Measurements from ENCODE around the gene NYAP2. TPM values are rescaled to one million over a fixed set of nuclear protein-coding genes. Genes with fewer than 3 reads are reported as not detected.

The NYAP2 gene
- total RNA-seq, 1 experiment from 2014 or later, result not detected

- Mint-ChIP-seq H3K9me3 (peaks cover 3% of the 10 kb centered on the region; the same call in 1 of the 2 replicates), H3K27ac (no peak overlapping the region)
Observed at GRCh38 chr2:225532096-225532495, 132.6 kb downstream of the NYAP2 start.

GRCh38 chr2:225534037-225534436 lies 134.5 kb downstream of the NYAP2 start:
- DNase-seq (ENCODE audit: low spot score), result no peak
- H3K9me3 Mint-ChIP-seq, result peaks cover 12% of the 10 kb centered on the region
- no peaks in the 10 kb centered on the region for H3K4me1 Mint-ChIP-seq
- H3K36me3 Mint-ChIP-seq, result 0 out of 2 replicates have a peak, but pooled peaks cover 3% of the 10 kb centered on the region
- CTCF ChIA-PET, result no interaction called here
- no peak for ATAC-seq
- POLR2A ChIA-PET, result no interaction called here
- TF ChIP-seq, protein P1, sequence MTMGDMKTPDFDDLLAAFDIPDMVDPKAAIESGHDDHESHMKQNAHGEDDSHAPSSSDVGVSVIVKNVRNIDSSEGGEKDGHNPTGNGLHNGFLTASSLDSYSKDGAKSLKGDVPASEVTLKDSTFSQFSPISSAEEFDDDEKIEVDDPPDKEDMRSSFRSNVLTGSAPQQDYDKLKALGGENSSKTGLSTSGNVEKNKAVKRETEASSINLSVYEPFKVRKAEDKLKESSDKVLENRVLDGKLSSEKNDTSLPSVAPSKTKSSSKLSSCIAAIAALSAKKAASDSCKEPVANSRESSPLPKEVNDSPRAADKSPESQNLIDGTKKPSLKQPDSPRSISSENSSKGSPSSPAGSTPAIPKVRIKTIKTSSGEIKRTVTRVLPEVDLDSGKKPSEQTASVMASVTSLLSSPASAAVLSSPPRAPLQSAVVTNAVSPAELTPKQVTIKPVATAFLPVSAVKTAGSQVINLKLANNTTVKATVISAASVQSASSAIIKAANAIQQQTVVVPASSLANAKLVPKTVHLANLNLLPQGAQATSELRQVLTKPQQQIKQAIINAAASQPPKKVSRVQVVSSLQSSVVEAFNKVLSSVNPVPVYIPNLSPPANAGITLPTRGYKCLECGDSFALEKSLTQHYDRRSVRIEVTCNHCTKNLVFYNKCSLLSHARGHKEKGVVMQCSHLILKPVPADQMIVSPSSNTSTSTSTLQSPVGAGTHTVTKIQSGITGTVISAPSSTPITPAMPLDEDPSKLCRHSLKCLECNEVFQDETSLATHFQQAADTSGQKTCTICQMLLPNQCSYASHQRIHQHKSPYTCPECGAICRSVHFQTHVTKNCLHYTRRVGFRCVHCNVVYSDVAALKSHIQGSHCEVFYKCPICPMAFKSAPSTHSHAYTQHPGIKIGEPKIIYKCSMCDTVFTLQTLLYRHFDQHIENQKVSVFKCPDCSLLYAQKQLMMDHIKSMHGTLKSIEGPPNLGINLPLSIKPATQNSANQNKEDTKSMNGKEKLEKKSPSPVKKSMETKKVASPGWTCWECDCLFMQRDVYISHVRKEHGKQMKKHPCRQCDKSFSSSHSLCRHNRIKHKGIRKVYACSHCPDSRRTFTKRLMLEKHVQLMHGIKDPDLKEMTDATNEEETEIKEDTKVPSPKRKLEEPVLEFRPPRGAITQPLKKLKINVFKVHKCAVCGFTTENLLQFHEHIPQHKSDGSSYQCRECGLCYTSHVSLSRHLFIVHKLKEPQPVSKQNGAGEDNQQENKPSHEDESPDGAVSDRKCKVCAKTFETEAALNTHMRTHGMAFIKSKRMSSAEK (CRISPR knock-in tag; IDR thresholded peaks at IDR 0.05; ENCODE audit: borderline replicate concordance), result no peak
- TF ChIP-seq PRDM15 (CRISPR knock-in tag; IDR thresholded peaks at IDR 0.05), result no peak
- no peak for TF ChIP-seq NFE2L1 (CRISPR knock-in tag; IDR thresholded peaks at IDR 0.05)
- no peak for TF ChIP-seq JAZF1 (CRISPR knock-in tag; IDR thresholded peaks at IDR 0.05)
- no peak for TF ChIP-seq ESRRA (CRISPR knock-in tag; IDR thresholded peaks at IDR 0.05; ENCODE audit: borderline replicate concordance)
- TF ChIP-seq ZBTB43 (CRISPR knock-in tag; IDR thresholded peaks at IDR 0.05), result no peak
- TF ChIP-seq, protein P2, sequence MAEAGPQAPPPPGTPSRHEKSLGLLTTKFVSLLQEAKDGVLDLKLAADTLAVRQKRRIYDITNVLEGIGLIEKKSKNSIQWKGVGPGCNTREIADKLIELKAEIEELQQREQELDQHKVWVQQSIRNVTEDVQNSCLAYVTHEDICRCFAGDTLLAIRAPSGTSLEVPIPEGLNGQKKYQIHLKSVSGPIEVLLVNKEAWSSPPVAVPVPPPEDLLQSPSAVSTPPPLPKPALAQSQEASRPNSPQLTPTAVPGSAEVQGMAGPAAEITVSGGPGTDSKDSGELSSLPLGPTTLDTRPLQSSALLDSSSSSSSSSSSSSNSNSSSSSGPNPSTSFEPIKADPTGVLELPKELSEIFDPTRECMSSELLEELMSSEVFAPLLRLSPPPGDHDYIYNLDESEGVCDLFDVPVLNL (CRISPR knock-in tag; IDR thresholded peaks at IDR 0.05; ENCODE audit: borderline replicate concordance, low read depth), result no peak
- no peak for TF ChIP-seq MYBL2 (CRISPR knock-in tag; IDR thresholded peaks at IDR 0.05)
- no peak overlapping the region for H3K27ac Mint-ChIP-seq
- no peaks in the 10 kb centered on the region for H3K27me3 Mint-ChIP-seq (ENCODE audit: low read depth)
- no peak overlapping the region for H3K4me3 Mint-ChIP-seq

More at GRCh38 chr2:225532096-225532495, 132.6 kb downstream of the NYAP2 start:
- ChIA-PET CTCF (no interaction called here), POLR2A (no interaction called here)
- H3K27me3 Mint-ChIP-seq (ENCODE audit: low read depth), result no peaks in the 10 kb centered on the region
- no peak for ATAC-seq
- DNase-seq (ENCODE audit: low spot score), result no peak
- no peak overlapping the region for H3K4me3 Mint-ChIP-seq
- no peaks in the 10 kb centered on the region for H3K4me1 Mint-ChIP-seq
- TF ChIP-seq MXD4 (CRISPR knock-in tag; IDR thresholded peaks at IDR 0.05; ENCODE audit: borderline replicate concordance) (no peak), AFF4 (CRISPR knock-in tag; IDR thresholded peaks at IDR 0.05; ENCODE audit: borderline replicate concordance) (no peak), ZNF219 (CRISPR knock-in tag; IDR thresholded peaks at IDR 0.05; ENCODE audit: borderline replicate concordance) (no peak), ATF1 (CRISPR knock-in tag; IDR thresholded peaks at IDR 0.05) (no peak), GTF2I (CRISPR knock-in tag; conservative IDR thresholded peaks at IDR 0.05) (no peak)
- no peaks in the 10 kb centered on the region for H3K36me3 Mint-ChIP-seq

Measured in WTC11 (cell line).